HEK293 (cell line): ENCODE results near the gene TRNT1.

Experiments
- CTCF ChIA-PET: fragments of 350-600 bp; formaldehyde crosslinking; extraction: SDS; loops from one replicate; lab custom pipeline; 2021; ENCODE audit warnings: antibody characterized with exemption; lab: Yijun Ruan, JAX
- POLR2A ChIA-PET: fragments of 300-600 bp; formaldehyde crosslinking; extraction: SDS; loops from one replicate; lab custom pipeline; 2020; ENCODE audit warnings: antibody characterized with exemption, inconsistent platforms; lab: Yijun Ruan, JAX
- H3K27ac ChIP-seq: fragments of 200-500 bp; sonication (Bioruptor generic); 2 replicates; pipeline ENCODE4 v1.5.1; 2014; ENCODE audit warnings: low read depth, low read length, control low read depth, inconsistent platforms; ENCODE audit errors: extremely low read depth
- H3K36me3 ChIP-seq, 2 experiments: fragments of 200-500 bp in 1 of 2; sonication (Bioruptor generic) in 1 of 2; 1 replicate in 1 of 2; 2 replicates in 1 of 2; pipeline ENCODE4 v1.5.1; 2014 to 2017; ENCODE audit warnings: inconsistent platforms in 2 of 2, low read length in 2 of 2; ENCODE audit not compliant: control insufficient read depth in 2 of 2, insufficient read depth in 1 of 2
- H3K4me1 ChIP-seq: fragments of 200-500 bp; sonication (Bioruptor generic); 2 replicates; pipeline ENCODE4 v1.5.1; 2014; ENCODE audit warnings: mild to moderate bottlenecking, low read length, inconsistent platforms; ENCODE audit not compliant: control insufficient read depth, insufficient read depth
- H3K4me3 ChIP-seq: 2 replicates; pipeline ENCODE4 v1.5.1; 2011; ENCODE audit warnings: low read depth, mild to moderate bottlenecking, control low read depth, low read length, moderate library complexity
- H3K9me3 ChIP-seq: fragments of 200-500 bp; sonication (Bioruptor generic); 2 replicates; pipeline ENCODE4 v1.5.1; 2014; ENCODE audit warnings: low read depth, low read length, inconsistent platforms; ENCODE audit not compliant: control insufficient read depth, insufficient read depth
- GFI1B ChIP-seq: fragments of 450-650 bp; formaldehyde crosslinking; IDR thresholded peaks from 2 replicates; pipeline ENCODE4 v1.5.1; 2016; ENCODE audit warnings: missing biosample characterization, missing genetic modification characterization
- RBAK ChIP-seq: fragments of 450-650 bp; formaldehyde crosslinking; IDR thresholded peaks from 2 replicates; pipeline ENCODE4 v1.5.1; 2016; ENCODE audit warnings: missing biosample characterization, missing genetic modification characterization
- ZEB2 ChIP-seq: fragments of 450-650 bp; formaldehyde crosslinking; IDR thresholded peaks from 2 replicates; pipeline ENCODE4 v1.5.1; 2016; ENCODE audit warnings: missing biosample characterization, missing genetic modification characterization
- ZNF354C ChIP-seq: fragments of 450-650 bp; formaldehyde crosslinking; IDR thresholded peaks from 2 replicates; pipeline ENCODE4 v1.5.1; 2016; ENCODE audit warnings: missing biosample characterization, missing genetic modification characterization, low read depth, borderline replicate concordance
- ZNF473 ChIP-seq: fragments of 450-650 bp; formaldehyde crosslinking; IDR thresholded peaks from 2 replicates; pipeline ENCODE4 v1.5.1; 2017; ENCODE audit warnings: missing biosample characterization, missing genetic modification characterization
- ZNF560 ChIP-seq: fragments of 450-650 bp; formaldehyde crosslinking; IDR thresholded peaks from 2 replicates; pipeline ENCODE4 v1.5.1; 2017; ENCODE audit warnings: missing biosample characterization, missing genetic modification characterization, borderline replicate concordance
- ZNF654 ChIP-seq: fragments of 450-650 bp; formaldehyde crosslinking; IDR thresholded peaks from 2 replicates; pipeline ENCODE4 v1.5.1; 2016; ENCODE audit warnings: low read depth, missing biosample characterization, missing genetic modification characterization
- ZNF692 ChIP-seq: fragments of 450-650 bp; formaldehyde crosslinking; IDR thresholded peaks from 2 replicates; pipeline ENCODE4 v1.5.1; 2016; ENCODE audit warnings: missing biosample characterization, missing genetic modification characterization
- ZNF776 ChIP-seq: fragments of 450-650 bp; formaldehyde crosslinking; IDR thresholded peaks from 2 replicates; pipeline ENCODE4 v1.5.0; 2017; ENCODE audit warnings: missing biosample characterization, missing genetic modification characterization, borderline replicate concordance

The TRNT1 gene

GRCh38 chr3:3194861-3195260 is 68.1 kb downstream of the TRNT1 start (continued):
- TF ChIP-seq GFI1B (tag by site-specific recombination), result no peak

GRCh38 chr3:3196148-3196861 is 69.6 kb downstream of the TRNT1 start:
- Histone ChIP-seq H3K27ac (no peak overlapping the region), H3K36me3 (no peaks in the 10 kb centered on the region), H3K4me1 (no peaks in the 10 kb centered on the region), H3K4me3 (no peak overlapping the region), H3K9me3 (no peaks in the 10 kb centered on the region)
- CTCF ChIA-PET, result interaction anchor here (0.6 to 1.0 kb wide), 5 partner anchors 18 to 1338 kb away, joined by 3 read pairs; no protein-coding TSS in a partner anchor
- POLR2A ChIA-PET, result no interaction called here
- TF ChIP-seq RBAK (tag by site-specific recombination), result no peak
- TF ChIP-seq ZNF560 (tag by site-specific recombination), result no peak
- TF ChIP-seq ZNF654 (tag by site-specific recombination), result peak; percentile 18
- no peak for TF ChIP-seq ZEB2 (tag by site-specific recombination)
- TF ChIP-seq ZNF473 (tag by site-specific recombination), result no peak
- no peak for TF ChIP-seq ZNF692 (tag by site-specific recombination)
- TF ChIP-seq ZNF776 (tag by site-specific recombination), result no peak
- TF ChIP-seq ZNF354C (tag by site-specific recombination), result no peak
- TF ChIP-seq, all 188 proteins: peak for 1
